Measurements from ENCODE around the gene SOX11.

Gene SOX11

GRCh38 chr2:5692561-5693286 lies 540 bp downstream of the SOX11 start:
- DNase-seq, result peak; percentile 41

- DNase-seq, result peak; percentile 40
These were observed 1.4 kb downstream of the SOX11 start for GRCh38 chr2:5693287-5694201.

GRCh38 chr2:5694306-5694705 lies 2.1 kb downstream of the SOX11 start:
- DNase-seq, result peak; percentile 56

GRCh38 chr2:5695654-5696403 lies 3.6 kb downstream of the SOX11 start:
- peak; percentile 78 for DNase-seq

- peak; percentile 56 for DNase-seq
These were observed 4.3 kb downstream of the SOX11 start for GRCh38 chr2:5696404-5696944.

GRCh38 chr2:5696945-5697521 lies 4.8 kb downstream of the SOX11 start:
- DNase-seq, result peak; percentile 72

- DNase-seq, result no peak
These were observed 5.4 kb downstream of the SOX11 start for GRCh38 chr2:5697562-5697961.

- no peak for DNase-seq
These were observed 6.0 kb downstream of the SOX11 start for GRCh38 chr2:5698134-5698533.

GRCh38 chr2:5699963-5700362 lies 7.8 kb downstream of the SOX11 start:
- no peak for DNase-seq

GRCh38 chr2:5700551-5700950 lies 8.4 kb downstream of the SOX11 start:
- DNase-seq, result no peak

- DNase-seq, result peak; percentile 60
These were observed 9.1 kb downstream of the SOX11 start for GRCh38 chr2:5701266-5701665.

GRCh38 chr2:5703166-5703565 lies 11.0 kb downstream of the SOX11 start:
- DNase-seq, result no peak

GRCh38 chr2:5705490-5705889 lies 13.3 kb downstream of the SOX11 start:
- DNase-seq, result no peak

- DNase-seq, result no peak
These were observed 14.7 kb downstream of the SOX11 start for GRCh38 chr2:5706717-5707455.

- DNase-seq, result no peak
These were observed 18.4 kb downstream of the SOX11 start for GRCh38 chr2:5710615-5711014.

- DNase-seq, result no peak
These were observed 20.9 kb downstream of the SOX11 start for GRCh38 chr2:5713101-5713500.

- DNase-seq, result no peak
These were observed 27.6 kb downstream of the SOX11 start for GRCh38 chr2:5719629-5720334.

GRCh38 chr2:5720426-5720825 lies 28.2 kb downstream of the SOX11 start:
- DNase-seq, result peak; percentile 74

GRCh38 chr2:5722236-5722635 lies 30.1 kb downstream of the SOX11 start:
- no peak for DNase-seq

GRCh38 chr2:5723791-5724735 lies 31.9 kb downstream of the SOX11 start:
- DNase-seq, result no peak
